Measurements from ENCODE around the gene AGBL1. TPM values are rescaled to one million over a fixed set of nuclear protein-coding genes. Genes with fewer than 3 reads are reported as not detected.

Gene AGBL1
- total RNA-seq, 6 experiments from 2014 or later = not detected

GRCh38 chr15:86765281-86765680, 685.6 kb downstream of the AGBL1 start:
- Mint-ChIP-seq H3K27ac (no peak overlapping the region), H3K4me1 (ENCODE audit: low read depth) (no peaks in the 10 kb centered on the region), H3K4me3 (no peak overlapping the region), H3K27me3 (ENCODE audit: insufficient read depth) (no peaks in the 10 kb centered on the region), H3K9me3 (peaks cover 45% of the 10 kb centered on the region), H3K36me3 (ENCODE audit: low read depth) (no peaks in the 10 kb centered on the region)
- no peak for DNase-seq
- no peak for TF ChIP-seq CTCF (IDR thresholded peaks at IDR 0.05)

DNA sequence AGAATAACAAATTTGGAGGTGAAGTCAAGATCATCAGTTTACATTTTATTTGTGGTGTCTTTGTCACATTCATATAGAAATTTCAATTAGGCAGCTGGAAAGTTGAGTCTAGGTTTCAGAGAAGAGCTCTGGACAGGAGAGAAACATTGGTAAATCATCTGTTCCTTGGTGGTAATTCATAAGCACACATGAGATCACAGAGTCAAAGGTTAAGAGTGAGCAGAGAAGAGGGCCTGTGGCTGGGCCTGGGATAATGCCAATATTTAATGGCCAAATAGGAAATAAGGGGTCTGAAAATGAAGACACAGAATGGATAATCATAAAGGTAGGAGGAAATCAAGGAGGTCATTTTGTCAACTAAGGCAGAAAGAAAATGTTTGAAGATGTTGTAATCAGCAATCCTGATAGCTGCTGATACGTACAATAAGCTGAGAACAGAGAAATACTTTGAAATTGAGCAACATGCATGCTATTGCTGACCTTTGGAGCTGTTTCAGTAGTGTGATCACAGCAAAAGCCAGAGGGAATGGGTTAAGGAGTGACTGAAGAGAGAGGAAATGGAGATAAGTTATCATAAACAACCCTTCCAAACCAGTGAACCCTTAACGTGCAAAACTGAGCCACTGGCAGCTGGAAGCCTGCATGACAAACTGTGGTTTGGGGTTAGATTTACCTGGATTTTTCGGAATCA, 692.8 kb downstream of the AGBL1 start:
- no peak for TF ChIP-seq CTCF (IDR thresholded peaks at IDR 0.05)
- DNase-seq = no peak
- Mint-ChIP-seq H3K27ac (no peak overlapping the region), H3K9me3 (peaks cover 48% of the 10 kb centered on the region), H3K4me3 (no peak overlapping the region), H3K36me3 (ENCODE audit: low read depth) (no peaks in the 10 kb centered on the region), H3K4me1 (ENCODE audit: low read depth) (no peaks in the 10 kb centered on the region), H3K27me3 (ENCODE audit: insufficient read depth) (no peaks in the 10 kb centered on the region; the same call in none of the 2 replicates)

- Mint-ChIP-seq H3K9me3 (peaks cover 50% of the 10 kb centered on the region), H3K36me3 (ENCODE audit: low read depth) (no peaks in the 10 kb centered on the region), H3K27me3 (ENCODE audit: insufficient read depth) (no peaks in the 10 kb centered on the region; the same call in none of the 2 replicates), H3K4me3 (no peak overlapping the region), H3K27ac (no peak overlapping the region), H3K4me1 (ENCODE audit: low read depth) (no peaks in the 10 kb centered on the region)
- DNase-seq = no peak
- TF ChIP-seq CTCF (IDR thresholded peaks at IDR 0.05) = no peak
Observed at GRCh38 chr15:86773736-86774135, 694.1 kb downstream of the AGBL1 start.

GRCh38 chr15:86776145-86776544, 696.5 kb downstream of the AGBL1 start:
- no peak for DNase-seq
- Mint-ChIP-seq H3K4me3 (no peak overlapping the region), H3K36me3 (ENCODE audit: low read depth) (no peaks in the 10 kb centered on the region), H3K9me3 (peaks cover 48% of the 10 kb centered on the region), H3K27ac (no peak overlapping the region), H3K27me3 (ENCODE audit: insufficient read depth) (no peaks in the 10 kb centered on the region; the same call in none of the 2 replicates), H3K4me1 (ENCODE audit: low read depth) (no peaks in the 10 kb centered on the region)
- no peak for TF ChIP-seq CTCF (IDR thresholded peaks at IDR 0.05)

GRCh38 chr15:86796521-86796920, 716.9 kb downstream of the AGBL1 start:
- Mint-ChIP-seq H3K9me3 (peaks cover 48% of the 10 kb centered on the region), H3K4me3 (no peak overlapping the region), H3K4me1 (ENCODE audit: low read depth) (no peaks in the 10 kb centered on the region), H3K36me3 (ENCODE audit: low read depth) (no peaks in the 10 kb centered on the region), H3K27ac (no peak overlapping the region), H3K27me3 (ENCODE audit: insufficient read depth) (no peaks in the 10 kb centered on the region)
- DNase-seq = no peak
- no peak for TF ChIP-seq CTCF (IDR thresholded peaks at IDR 0.05)

Data from HFFc6 (cell line).